Measurements from ENCODE around the gene INKA2. TPM values are rescaled to one million over a fixed set of nuclear protein-coding genes. Genes with fewer than 3 reads are reported as not detected.

INKA2 gene
- total RNA-seq, 1 experiment from 2014 or later: 12.3 TPM

GRCh38 chr1:111707906-111708305 lies 31.3 kb downstream of the INKA2 start:
- H2AK5ac ChIP-seq (ENCODE audit: insufficient read length, low read length): no peak overlapping the region
- Mint-ChIP-seq H3K27ac (no peak overlapping the region; a peak in 1 of 7 replicates), H3K4me1 (no peaks in the 10 kb centered on the region), H3K27me3 (ENCODE audit: low read depth) (no peaks in the 10 kb centered on the region), H3K4me3 (no peak overlapping the region), H3K36me3 (ENCODE audit: insufficient read depth in 1 of 3, low read depth in 3 of 3) (peaks cover 4 to 28% (median 26%) of the 10 kb centered on the region in 3 experiments), H3K9me3 (no peaks in the 10 kb centered on the region)
- no peaks in the 10 kb centered on the region for H3K79me2 ChIP-seq (ENCODE audit: insufficient read depth, low read length)
- TF ChIP-seq, protein P1, sequence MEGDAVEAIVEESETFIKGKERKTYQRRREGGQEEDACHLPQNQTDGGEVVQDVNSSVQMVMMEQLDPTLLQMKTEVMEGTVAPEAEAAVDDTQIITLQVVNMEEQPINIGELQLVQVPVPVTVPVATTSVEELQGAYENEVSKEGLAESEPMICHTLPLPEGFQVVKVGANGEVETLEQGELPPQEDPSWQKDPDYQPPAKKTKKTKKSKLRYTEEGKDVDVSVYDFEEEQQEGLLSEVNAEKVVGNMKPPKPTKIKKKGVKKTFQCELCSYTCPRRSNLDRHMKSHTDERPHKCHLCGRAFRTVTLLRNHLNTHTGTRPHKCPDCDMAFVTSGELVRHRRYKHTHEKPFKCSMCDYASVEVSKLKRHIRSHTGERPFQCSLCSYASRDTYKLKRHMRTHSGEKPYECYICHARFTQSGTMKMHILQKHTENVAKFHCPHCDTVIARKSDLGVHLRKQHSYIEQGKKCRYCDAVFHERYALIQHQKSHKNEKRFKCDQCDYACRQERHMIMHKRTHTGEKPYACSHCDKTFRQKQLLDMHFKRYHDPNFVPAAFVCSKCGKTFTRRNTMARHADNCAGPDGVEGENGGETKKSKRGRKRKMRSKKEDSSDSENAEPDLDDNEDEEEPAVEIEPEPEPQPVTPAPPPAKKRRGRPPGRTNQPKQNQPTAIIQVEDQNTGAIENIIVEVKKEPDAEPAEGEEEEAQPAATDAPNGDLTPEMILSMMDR (conservative IDR thresholded peaks at IDR 0.05): no peak
- no peak overlapping the region for H3K9ac ChIP-seq (ENCODE audit: extremely low read depth, insufficient read length, low read length)
- no CpG with 5 or more reads among the region's 9 CpGs for WGBS (ENCODE audit: extremely low coverage, insufficient read length, low lambda C conversion rate)
- H3K79me1 ChIP-seq (ENCODE audit: insufficient read depth, low read depth, low read length, poor library complexity, severe bottlenecking): no peaks in the 10 kb centered on the region
- no peak overlapping the region for H3K18ac ChIP-seq (ENCODE audit: insufficient read length, low read depth, low read length)
- H2AFZ ChIP-seq (ENCODE audit: low read length): no peak overlapping the region
- H4K91ac ChIP-seq (ENCODE audit: insufficient read length, low read depth, low read length): no peak overlapping the region
- H3T11ph ChIP-seq (ENCODE audit: low read length): no peak overlapping the region
- no peak overlapping the region for H3K14ac ChIP-seq (ENCODE audit: insufficient read depth, low read length)
- H4K20me1 ChIP-seq (ENCODE audit: control insufficient read depth, insufficient read depth, insufficient read length): no peaks in the 10 kb centered on the region
- H2BK5ac ChIP-seq (ENCODE audit: insufficient read length, low read length): no peak overlapping the region
- no peak overlapping the region for H3K23ac ChIP-seq (ENCODE audit: insufficient read length, low read depth, low read length)
- H3K4me2 ChIP-seq (ENCODE audit: insufficient read depth, insufficient read length, low read length): no peak overlapping the region
- no peak overlapping the region for H2BK120ac ChIP-seq (ENCODE audit: low read depth, low read length, poor library complexity, severe bottlenecking)
- H3K4ac ChIP-seq (ENCODE audit: low read depth, low read length): no peak overlapping the region
- H4K5ac ChIP-seq (ENCODE audit: insufficient read length, low read depth, low read length): no peak overlapping the region
- no peak overlapping the region for H3K56ac ChIP-seq (ENCODE audit: insufficient read length, low read depth, low read length)
- no peaks in the 10 kb centered on the region for H3K9me3 ChIP-seq (ENCODE audit: control insufficient read depth, low read depth, low read length)
- no peaks in the 10 kb centered on the region for H3K4me1 ChIP-seq (ENCODE audit: insufficient read depth, low read length)
- no peak overlapping the region for H2BK20ac ChIP-seq (ENCODE audit: low read depth, low read length, poor library complexity, severe bottlenecking)
- H2BK12ac ChIP-seq (ENCODE audit: insufficient read length, low read depth, low read length): no peak overlapping the region
- no peak overlapping the region for H2BK15ac ChIP-seq (ENCODE audit: low read depth, low read length)
- H3K27me3 ChIP-seq (ENCODE audit: insufficient read depth, low read length): no peaks in the 10 kb centered on the region
- no peaks in the 10 kb centered on the region for H3K23me2 ChIP-seq (ENCODE audit: insufficient read length, low read depth, low read length, poor library complexity, severe bottlenecking)
- no peak overlapping the region for H3K27ac ChIP-seq (ENCODE audit: insufficient read length, low read depth, low read length)
- no peak overlapping the region for H4K8ac ChIP-seq (replicated peaks; ENCODE audit: insufficient read length, low read depth, low read length)
- no peak for DNase-seq
